SJSA1 (cell line): ENCODE data around the gene ANXA1. TPM values are rescaled to one million over a fixed set of nuclear protein-coding genes. Genes with fewer than 3 reads are reported as not detected.
A peak's percentile ranks its signal among the peaks of the same experiment; 100 is the strongest.

ENCODE experiments used
- DNase-seq, 2 experiments: peaks; one replicate each; pipeline ENCODE4 v3.0.0-alpha.2; 2015 to 2020; ENCODE audit warnings: low spot score in 2 of 2, low read depth in 1 of 2
- H3K27ac ChIP-seq: fragments of 250-450 bp; sonication (Bioruptor Pico); 2 replicates; pipeline ENCODE4 v1.5.1; 2020; ENCODE audit warnings: mild to moderate bottlenecking, moderate library complexity
- H3K27me3 ChIP-seq: fragments of 250-450 bp; sonication (Bioruptor Pico); replicated peaks from 2 replicates; pipeline ENCODE4 v1.5.1; 2020; ENCODE audit warnings: mild to moderate bottlenecking, moderate library complexity
- H3K36me3 ChIP-seq: fragments of 250-450 bp; sonication (Bioruptor Pico); 2 replicates; pipeline ENCODE4 v1.5.1; 2020; ENCODE audit warnings: mild to moderate bottlenecking
- H3K4me1 ChIP-seq: fragments of 250-450 bp; sonication (Bioruptor Pico); replicated peaks from 2 replicates; pipeline ENCODE4 v1.6.1; 2021; ENCODE audit warnings: mild to moderate bottlenecking
- H3K4me3 ChIP-seq: fragments of 250-450 bp; sonication (Bioruptor Pico); 2 replicates; pipeline ENCODE4 v1.5.1; 2020; ENCODE audit warnings: mild to moderate bottlenecking
- H3K9me3 ChIP-seq: fragments of 250-450 bp; sonication (Bioruptor Pico); replicated peaks from 2 replicates; pipeline ENCODE4 v1.5.1; 2020; ENCODE audit warnings: mild to moderate bottlenecking
- total RNA-seq: library from RNA; depleted of rRNA; stranded (reverse); fragments of >200 nt; shearing (Covaris generic); gene quantifications from 2 replicates; pipeline ENCODE4 v1.2.3, GENCODE V29; 2014

The ANXA1 gene
- total RNA-seq, 1 experiment from 2014 or later, result 934 TPM

DNA sequence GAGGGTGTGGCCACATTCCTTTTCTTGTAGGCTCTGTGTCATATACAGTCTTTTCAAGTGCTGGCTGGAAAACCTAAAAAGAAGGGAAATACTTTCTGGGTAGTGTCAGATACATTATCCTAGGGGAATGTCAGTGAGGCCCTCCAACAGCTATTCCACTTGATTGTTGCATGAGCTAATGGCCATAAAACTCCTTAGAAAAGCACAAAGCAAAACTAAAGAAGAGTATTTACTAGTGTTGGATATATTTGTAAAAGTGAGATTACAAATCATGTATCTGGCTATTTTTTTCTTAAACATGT, 829 bp downstream of the ANXA1 start:
- peak in 1 of 2 experiments; percentile 57 for DNase-seq
- Histone ChIP-seq H3K4me1 (peaks cover 68% of the 10 kb centered on the region), H3K36me3 (peaks cover 43% of the 10 kb centered on the region), H3K4me3 (peak overlapping the region; percentile 48), H3K27ac (peak overlapping the region; percentile 96), H3K27me3 (no peaks in the 10 kb centered on the region), H3K9me3 (no peaks in the 10 kb centered on the region)

DNA sequence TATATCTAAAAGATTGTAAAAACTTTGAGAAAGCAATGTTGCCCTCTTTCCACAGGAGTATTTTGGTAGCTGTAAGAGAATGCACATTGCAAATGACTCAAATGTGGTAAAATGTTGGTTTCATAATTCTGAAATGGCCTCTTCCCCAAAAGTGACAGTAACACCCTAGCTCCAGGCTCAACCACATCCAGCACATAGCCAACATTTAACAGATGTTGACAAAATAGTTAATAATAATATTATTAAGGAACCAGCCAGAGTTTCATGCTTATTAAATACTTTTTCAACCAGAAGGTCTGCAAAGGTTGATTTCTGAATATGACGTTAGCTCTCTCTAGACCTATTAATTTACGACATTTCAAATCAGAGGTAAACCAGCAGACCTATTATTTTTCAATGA, 1.3 kb downstream of the ANXA1 start:
- no peaks in the 10 kb centered on the region for H3K27me3 ChIP-seq
- H3K27ac ChIP-seq, result peak overlapping the region; percentile 96
- no peak for DNase-seq
- H3K9me3 ChIP-seq, result no peaks in the 10 kb centered on the region
- H3K36me3 ChIP-seq, result peaks cover 48% of the 10 kb centered on the region
- peak overlapping the region; percentile 48 for H3K4me3 ChIP-seq
- peaks cover 70% of the 10 kb centered on the region for H3K4me1 ChIP-seq

GRCh38 chr9:73153793-73154227, 2.1 kb downstream of the ANXA1 start:
- H3K27me3 ChIP-seq, result no peaks in the 10 kb centered on the region
- H3K4me1 ChIP-seq, result peaks cover 70% of the 10 kb centered on the region
- peaks cover 57% of the 10 kb centered on the region for H3K36me3 ChIP-seq
- H3K27ac ChIP-seq, result peak overlapping the region; percentile 96; the same call in 1 of the 2 replicates
- DNase-seq, result no peak
- peak overlapping the region; percentile 48 for H3K4me3 ChIP-seq
- H3K9me3 ChIP-seq, result no peaks in the 10 kb centered on the region

- Histone ChIP-seq H3K36me3 (peaks cover 61% of the 10 kb centered on the region), H3K9me3 (no peaks in the 10 kb centered on the region), H3K4me3 (peak overlapping the region; percentile 48), H3K4me1 (peaks cover 66% of the 10 kb centered on the region), H3K27me3 (no peaks in the 10 kb centered on the region), H3K27ac (no peak overlapping the region)
- DNase-seq, result no peak
Observed at GRCh38 chr9:73154271-73154670, 2.6 kb downstream of the ANXA1 start.

DNA sequence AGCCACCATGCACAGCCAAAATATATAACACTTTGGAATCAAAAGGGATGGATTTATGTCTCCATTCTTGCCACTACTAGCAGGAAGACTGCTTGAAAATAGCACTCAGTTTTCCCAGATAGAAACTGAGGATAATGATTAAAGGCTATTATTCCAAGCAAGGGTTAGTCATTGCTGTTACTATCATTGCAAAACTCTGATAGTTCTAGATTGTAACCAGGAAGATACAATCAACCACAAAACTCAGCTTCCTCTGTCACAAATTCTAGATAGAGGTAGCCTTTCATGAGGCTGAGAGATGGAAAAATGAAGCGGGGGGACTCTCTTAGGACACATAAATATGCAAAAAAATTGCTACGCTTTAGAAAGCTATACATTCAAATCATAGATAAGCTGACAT, 3.1 kb downstream of the ANXA1 start:
- DNase-seq, result no peak

GRCh38 chr9:73155377-73155776, 3.7 kb downstream of the ANXA1 start:
- DNase-seq, result no peak
- no peaks in the 10 kb centered on the region for H3K9me3 ChIP-seq
- H3K27me3 ChIP-seq, result no peaks in the 10 kb centered on the region
- no peak overlapping the region; the same call in 1 of the 2 replicates for H3K27ac ChIP-seq
- peaks cover 72% of the 10 kb centered on the region for H3K36me3 ChIP-seq
- no peak overlapping the region for H3K4me3 ChIP-seq
- H3K4me1 ChIP-seq, result peaks cover 57% of the 10 kb centered on the region

More for the DNA sequence above, 3.1 kb downstream of the ANXA1 start:
- Histone ChIP-seq H3K4me1 (peaks cover 64% of the 10 kb centered on the region), H3K27me3 (no peaks in the 10 kb centered on the region), H3K4me3 (peak overlapping the region; percentile 48), H3K36me3 (peaks cover 66% of the 10 kb centered on the region), H3K27ac (no peak overlapping the region), H3K9me3 (no peaks in the 10 kb centered on the region)

- peak overlapping the region; percentile 18; the same call in 1 of the 2 replicates for H3K27ac ChIP-seq
- no peak overlapping the region for H3K4me3 ChIP-seq
- peaks cover 49% of the 10 kb centered on the region for H3K4me1 ChIP-seq
- no peaks in the 10 kb centered on the region for H3K27me3 ChIP-seq
- no peak for DNase-seq
- peaks cover 81% of the 10 kb centered on the region for H3K36me3 ChIP-seq
- H3K9me3 ChIP-seq, result no peaks in the 10 kb centered on the region
Observed at GRCh38 chr9:73155968-73156864, 4.6 kb downstream of the ANXA1 start.

GRCh38 chr9:73156865-73157187, 5.2 kb downstream of the ANXA1 start:
- H3K36me3 ChIP-seq, result peaks cover 87% of the 10 kb centered on the region
- peak overlapping the region; percentile 18; the same call in 1 of the 2 replicates for H3K27ac ChIP-seq

GRCh38 chr9:73157811-73158210, 6.1 kb downstream of the ANXA1 start:
- H3K27ac ChIP-seq, result peak overlapping the region; percentile 10; the same call in 1 of the 2 replicates
- no peaks in the 10 kb centered on the region for H3K27me3 ChIP-seq
- no peak overlapping the region for H3K4me3 ChIP-seq
- H3K9me3 ChIP-seq, result no peaks in the 10 kb centered on the region
- peaks cover 92% of the 10 kb centered on the region for H3K36me3 ChIP-seq
- H3K4me1 ChIP-seq, result peaks cover 47% of the 10 kb centered on the region
- DNase-seq, result no peak

More at GRCh38 chr9:73156865-73157187, 5.2 kb downstream of the ANXA1 start:
- no peaks in the 10 kb centered on the region for H3K27me3 ChIP-seq
- peaks cover 47% of the 10 kb centered on the region for H3K4me1 ChIP-seq
- DNase-seq, result no peak
- no peaks in the 10 kb centered on the region for H3K9me3 ChIP-seq
- no peak overlapping the region for H3K4me3 ChIP-seq

GRCh38 chr9:73158723-73159122, 7.1 kb downstream of the ANXA1 start:
- H3K36me3 ChIP-seq, result peaks cover 97% of the 10 kb centered on the region
- no peak for DNase-seq
- no peaks in the 10 kb centered on the region for H3K9me3 ChIP-seq
- H3K27me3 ChIP-seq, result no peaks in the 10 kb centered on the region
- no peak overlapping the region for H3K4me3 ChIP-seq
- peaks cover 47% of the 10 kb centered on the region for H3K4me1 ChIP-seq
- no peak overlapping the region for H3K27ac ChIP-seq

DNA sequence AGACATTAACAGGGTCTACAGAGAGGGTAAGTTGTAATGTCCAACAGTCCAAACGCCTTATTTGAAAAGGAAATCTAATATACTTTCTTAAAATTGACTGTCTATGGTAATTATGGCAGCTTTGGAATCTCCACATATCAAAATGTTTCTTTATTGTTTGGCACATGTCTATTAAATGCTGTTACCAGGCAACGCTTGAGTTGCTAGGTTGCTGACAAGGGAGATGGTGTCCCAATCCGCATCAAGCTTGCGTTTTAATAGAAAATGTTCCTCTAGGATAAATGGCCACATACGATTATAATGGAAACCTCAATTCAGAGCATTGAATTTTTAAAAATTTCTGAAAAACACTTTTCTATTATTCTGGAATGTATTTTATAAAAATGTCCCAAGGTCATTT, 9.2 kb downstream of the ANXA1 start:
- no peaks in the 10 kb centered on the region for H3K27me3 ChIP-seq
- no peak overlapping the region for H3K27ac ChIP-seq
- peaks cover 28% of the 10 kb centered on the region for H3K4me1 ChIP-seq
- no peaks in the 10 kb centered on the region for H3K9me3 ChIP-seq
- H3K4me3 ChIP-seq, result no peak overlapping the region
- no peak for DNase-seq
- peaks cover 98% of the 10 kb centered on the region for H3K36me3 ChIP-seq

DNA sequence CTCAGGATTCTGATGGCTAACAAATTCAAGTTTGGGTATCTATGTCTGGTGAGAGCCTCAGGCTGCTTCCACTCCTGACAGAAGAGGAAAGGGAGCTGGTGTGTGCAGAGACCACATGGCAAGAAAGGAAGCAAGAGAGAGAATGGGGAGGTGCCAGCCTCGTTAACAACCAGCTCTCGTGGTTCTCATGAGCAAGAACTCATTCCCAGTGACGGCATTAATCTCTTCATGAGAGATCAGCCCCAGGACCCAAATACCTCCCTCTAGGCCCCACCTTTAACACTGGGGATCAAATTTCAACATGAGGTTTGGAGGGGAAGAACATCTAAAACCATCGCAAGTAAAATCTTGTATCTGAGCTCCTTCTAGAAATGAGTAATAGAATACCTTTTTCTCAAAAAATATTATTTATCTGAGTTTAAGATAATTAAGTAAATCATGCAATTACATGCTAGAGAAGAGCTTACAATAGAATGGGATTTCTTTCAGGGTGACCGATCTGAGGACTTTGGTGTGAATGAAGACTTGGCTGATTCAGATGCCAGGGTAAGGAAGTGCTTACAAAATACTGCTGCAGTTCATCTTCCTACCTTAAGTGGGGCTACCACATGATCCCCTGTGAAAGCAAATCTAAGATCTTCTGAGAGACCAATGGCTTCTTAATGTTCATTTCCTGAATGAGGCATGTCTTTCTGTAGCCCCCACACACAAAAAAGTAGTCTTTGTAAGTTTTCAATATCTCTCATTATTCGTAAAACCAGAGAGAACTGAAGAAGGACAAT, 11.5 kb downstream of the ANXA1 start:
- Histone ChIP-seq H3K27ac (no peak overlapping the region), H3K27me3 (no peaks in the 10 kb centered on the region), H3K36me3 (peaks cover 100% of the 10 kb centered on the region), H3K9me3 (no peaks in the 10 kb centered on the region), H3K4me1 (peaks cover 7% of the 10 kb centered on the region), H3K4me3 (no peak overlapping the region)
- DNase-seq, result no peak

DNA sequence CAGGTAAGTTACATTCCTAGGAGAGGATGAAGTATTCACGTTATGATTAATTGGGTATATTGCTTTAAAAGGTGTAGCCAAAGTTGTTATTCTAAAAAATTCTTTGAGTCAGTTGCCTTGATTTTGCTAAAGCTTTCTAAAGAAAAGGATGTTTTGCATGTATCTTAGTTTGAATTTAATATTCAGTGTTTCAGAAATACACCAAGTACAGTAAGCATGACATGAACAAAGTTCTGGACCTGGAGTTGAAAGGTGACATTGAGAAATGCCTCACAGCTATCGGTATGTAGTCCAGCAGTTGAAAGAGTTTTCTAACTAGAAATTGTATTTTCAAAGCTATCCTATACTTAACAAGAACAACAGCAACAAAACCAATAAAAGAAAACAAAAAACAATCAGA, 14.2 kb downstream of the ANXA1 start:
- Histone ChIP-seq H3K36me3 (peaks cover 99% of the 10 kb centered on the region), H3K4me1 (no peaks in the 10 kb centered on the region), H3K27ac (no peak overlapping the region), H3K9me3 (no peaks in the 10 kb centered on the region), H3K27me3 (no peaks in the 10 kb centered on the region), H3K4me3 (no peak overlapping the region)
- DNase-seq, result no peak

DNA sequence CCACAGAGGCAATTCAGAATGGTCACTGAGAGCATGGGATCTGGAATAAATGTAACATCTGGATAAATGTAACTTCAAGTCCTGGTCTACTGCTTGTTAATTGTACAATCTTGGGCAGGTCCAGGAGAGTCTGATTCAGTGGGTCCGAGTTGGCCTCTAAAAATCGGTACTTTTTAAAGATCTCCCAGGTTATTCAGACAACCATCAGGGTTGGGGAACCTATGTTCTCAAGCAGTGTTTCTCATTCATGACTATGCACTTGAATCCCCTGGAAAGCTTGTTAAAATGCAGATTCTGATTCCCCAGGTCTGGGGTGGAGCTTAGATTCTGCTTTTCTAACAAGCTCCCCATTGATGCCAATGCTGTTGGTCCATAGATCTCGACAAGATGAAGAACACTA, 14.8 kb downstream of the ANXA1 start:
- H3K9me3 ChIP-seq, result no peaks in the 10 kb centered on the region
- H3K4me3 ChIP-seq, result no peak overlapping the region
- no peaks in the 10 kb centered on the region for H3K4me1 ChIP-seq
- peaks cover 99% of the 10 kb centered on the region for H3K36me3 ChIP-seq
- H3K27me3 ChIP-seq, result no peaks in the 10 kb centered on the region
- no peak overlapping the region for H3K27ac ChIP-seq
- no peak for DNase-seq
